Small intestine (tissue), 7 donors: ENCODE measurements around the gene AATK. TPM values are rescaled to one million over a fixed set of nuclear protein-coding genes. Genes with fewer than 3 reads are reported as not detected.
A peak's percentile ranks its signal among the peaks of the same experiment; 100 is the strongest.

Source experiments
- DNase-seq, 2 donors: peaks; one replicate each; pipeline versions ENCODE4 v3.0.0 to v3.0.0-alpha.2; 2013
- FAIRE-seq: peaks from 2 replicates; lab custom pipeline; 2012; peaks lifted over from hg19 to GRCh38; lab: Jason Lieb, UNC
- H3K27ac ChIP-seq, 3 donors: one replicate each; pipeline ENCODE4 v1.5.1; 2013; ENCODE audit warnings: low read length in 2 of 3, mild to moderate bottlenecking in 2 of 3, control low read depth in 1 of 3, inconsistent platforms in 1 of 3, low read depth in 1 of 3, moderate library complexity in 1 of 3
- H3K27me3 ChIP-seq, 3 donors: one replicate each; pipeline ENCODE4 v1.6.1; 2013; ENCODE audit warnings: low read length in 3 of 3, inconsistent platforms in 1 of 3; ENCODE audit not compliant: control insufficient read depth in 3 of 3, insufficient read depth in 3 of 3
- H3K36me3 ChIP-seq, 3 donors: one replicate each; pipeline ENCODE4 v1.6.1; 2013; ENCODE audit warnings: low read length in 3 of 3, inconsistent platforms in 1 of 3, low read depth in 1 of 3, mild to moderate bottlenecking in 1 of 3, moderate library complexity in 1 of 3; ENCODE audit not compliant: control insufficient read depth in 3 of 3, insufficient read depth in 2 of 3
- H3K4me1 ChIP-seq, 3 donors: one replicate each; pipeline ENCODE4 v1.6.1; 2013; ENCODE audit warnings: low read length in 2 of 3, inconsistent platforms in 1 of 3, low read depth in 1 of 3, mild to moderate bottlenecking in 1 of 3, moderate library complexity in 1 of 3; ENCODE audit not compliant: control insufficient read depth in 3 of 3, insufficient read depth in 2 of 3
- H3K4me3 ChIP-seq, 3 donors: one replicate each; pipeline ENCODE4 v1.5.1; 2013; ENCODE audit warnings: low read length in 3 of 3, control low read depth in 1 of 3, inconsistent platforms in 1 of 3, low read depth in 1 of 3, mild to moderate bottlenecking in 1 of 3, moderate library complexity in 1 of 3
- H3K9me3 ChIP-seq, 2 donors: one replicate each; pipeline ENCODE4 v1.6.1; 2013; ENCODE audit warnings: low read depth in 1 of 2, low read length in 1 of 2; ENCODE audit not compliant: control insufficient read depth in 2 of 2, insufficient read depth in 1 of 2
- WGBS, 3 donors: extraction: QIAGEN DNeasy Blood & Tissue Kit; methylation state at CpG; one replicate each; pipeline ENCODE4 v1.1.7; 2013; 5-methylcytosine and 5-hydroxymethylcytosine counted together
- polyA plus RNA-seq, 4 donors: library from polyadenylated mRNA; stranded (reverse) in 3 of 4; unstranded in 1 of 4; fragments of 200-250 nt in 3 of 4; fragments of 120-200 nt in 1 of 4; gene quantifications; one replicate each; pipeline versions ENCODE4 v1.2.1 to v1.2.3, GENCODE V29; 2013
- donor health status: healthy with polysubstance abuse.
- donor health status: control.
- donor health status: control.
- donor health status: Bipolar disorder and iron deficiency.
- donor health status: healthy.

AATK gene
- polyA plus RNA-seq, 4 donors = 33.1 to 118 (median 95.7) TPM

DNA sequence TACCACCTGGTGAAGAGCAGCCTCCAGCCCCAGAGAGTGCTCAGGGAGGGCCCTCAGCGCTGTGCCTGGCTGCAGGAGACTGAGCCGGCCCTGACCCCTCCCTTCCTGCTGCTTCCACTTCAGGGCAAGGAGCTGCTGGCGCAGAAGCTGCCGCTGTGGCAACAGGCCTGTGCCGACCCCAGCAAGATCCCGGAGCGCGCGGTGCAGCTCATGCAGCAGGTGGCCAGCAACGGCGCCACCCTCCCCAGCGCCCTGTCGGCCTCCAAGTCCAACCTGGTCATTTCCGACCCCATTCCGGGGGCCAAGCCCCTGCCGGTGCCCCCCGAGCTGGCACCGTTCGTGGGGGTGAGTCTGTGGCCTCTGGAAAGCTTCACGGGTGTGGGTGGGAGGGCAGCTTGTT is 62.6 kb downstream of the AATK start:
- H3K36me3 ChIP-seq = peaks cover 0 to 57% (median 0%) of the 10 kb centered on the region in 3 donors
- WGBS, 3 donors = 89 to 93% (median 91%) methylated on average over 16 to 20 of the region's 20 CpGs
- peaks cover 0 to 9% (median 0%) of the 10 kb centered on the region in 3 donors for H3K4me1 ChIP-seq
- no peaks in the 10 kb centered on the region for H3K9me3 ChIP-seq
- FAIRE-seq = no peak
- no peak overlapping the region for H3K27ac ChIP-seq
- H3K27me3 ChIP-seq = no peaks in the 10 kb centered on the region
- DNase-seq = no peak
- H3K4me3 ChIP-seq = no peak overlapping the region

GRCh38 chr17:81102869-81103268 is 63.2 kb downstream of the AATK start:
- 92 to 96% (median 93%) methylated on average over 13 to 17 of the region's 17 CpGs for WGBS, 3 donors
- H3K4me3 ChIP-seq = no peak overlapping the region
- FAIRE-seq = no peak
- no peaks in the 10 kb centered on the region for H3K27me3 ChIP-seq
- H3K9me3 ChIP-seq = no peaks in the 10 kb centered on the region
- peaks cover 0 to 4% (median 0%) of the 10 kb centered on the region in 3 donors for H3K4me1 ChIP-seq
- no peak for DNase-seq
- H3K27ac ChIP-seq = no peak overlapping the region
- H3K36me3 ChIP-seq = peaks cover 0 to 57% (median 0%) of the 10 kb centered on the region in 3 donors

- Histone ChIP-seq H3K27ac (no peak overlapping the region), H3K27me3 (no peaks in the 10 kb centered on the region), H3K4me3 (no peak overlapping the region), H3K36me3 (peaks cover 0 to 53% (median 0%) of the 10 kb centered on the region in 3 donors), H3K4me1 (peaks cover 0 to 6% (median 0%) of the 10 kb centered on the region in 3 donors), H3K9me3 (no peaks in the 10 kb centered on the region)
- WGBS, 3 donors = 79 to 87% (median 82%) methylated on average over 12 of the region's 12 CpGs
- DNase-seq (no peak), FAIRE-seq (no peak)
Measured at GRCh38 chr17:81102352-81102751, 63.7 kb downstream of the AATK start.

- 36 to 42% (median 38%) methylated on average over 33 of the region's 33 CpGs for WGBS, 3 donors
- DNase-seq = peak; percentile 79 to 84
- no peaks in the 10 kb centered on the region for H3K27me3 ChIP-seq
- H3K9me3 ChIP-seq = no peaks in the 10 kb centered on the region
- H3K27ac ChIP-seq = no peak overlapping the region
- H3K4me3 ChIP-seq = no peak overlapping the region
- no peak for FAIRE-seq
- peaks cover 0 to 11% (median 0%) of the 10 kb centered on the region in 3 donors for H3K4me1 ChIP-seq
- peaks cover 0 to 47% (median 0%) of the 10 kb centered on the region in 3 donors for H3K36me3 ChIP-seq
Measured at GRCh38 chr17:81101614-81102306, 64.3 kb downstream of the AATK start.

DNA sequence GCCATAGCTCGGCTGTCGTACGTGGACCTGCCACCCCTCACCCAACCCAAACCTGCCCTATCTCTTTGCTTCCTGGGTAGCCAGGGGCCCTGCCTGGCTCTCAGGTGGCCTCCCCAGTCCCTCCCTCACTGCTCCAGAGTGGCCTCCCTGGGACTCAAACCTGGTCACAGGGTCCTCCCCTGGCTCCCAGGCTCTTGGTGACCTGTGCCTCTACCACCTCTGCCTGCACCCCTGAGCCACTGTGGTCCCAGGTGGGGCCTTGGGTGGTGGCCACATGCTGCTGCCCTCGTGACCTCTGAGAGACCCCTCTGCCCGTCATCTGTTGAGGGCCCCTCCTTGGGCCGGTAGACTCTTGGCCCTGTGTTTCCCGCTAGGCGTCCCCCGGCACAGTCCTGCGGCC is 65.4 kb downstream of the AATK start:
- Histone ChIP-seq H3K4me1 (peaks cover 0 to 11% (median 2%) of the 10 kb centered on the region in 3 donors), H3K36me3 (peaks cover 0 to 38% (median 0%) of the 10 kb centered on the region in 3 donors), H3K4me3 (no peak overlapping the region), H3K9me3 (no peaks in the 10 kb centered on the region), H3K27me3 (no peaks in the 10 kb centered on the region), H3K27ac (no peak overlapping the region)
- FAIRE-seq = no peak
- DNase-seq = no peak
- 93 to 95% (median 94%) methylated on average over 7 to 10 of the region's 10 CpGs for WGBS, 3 donors

DNA sequence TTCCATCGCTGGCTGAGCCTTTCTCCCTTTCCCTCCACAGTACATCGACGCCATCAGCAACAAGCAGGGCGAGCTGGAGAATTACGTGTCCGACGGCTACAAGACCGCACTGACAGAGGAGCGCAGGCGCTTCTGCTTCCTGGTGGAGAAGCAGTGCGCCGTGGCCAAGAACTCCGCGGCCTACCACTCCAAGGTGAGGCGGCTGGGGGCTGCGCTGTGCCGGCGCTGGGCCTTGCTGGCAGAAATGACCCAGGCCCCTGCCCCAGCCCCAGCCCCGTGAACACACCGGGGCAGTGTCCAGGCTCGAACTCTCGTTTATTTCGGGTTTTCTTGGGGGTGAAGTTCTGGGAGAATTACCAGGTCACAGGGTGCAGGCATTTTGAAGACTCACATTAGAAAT is 66.1 kb downstream of the AATK start:
- Histone ChIP-seq H3K36me3 (peaks cover 0 to 32% (median 0%) of the 10 kb centered on the region in 3 donors), H3K4me3 (no peak overlapping the region), H3K4me1 (peaks cover 0 to 17% (median 6%) of the 10 kb centered on the region in 3 donors), H3K9me3 (no peaks in the 10 kb centered on the region), H3K27me3 (no peaks in the 10 kb centered on the region), H3K27ac (no peak overlapping the region)
- DNase-seq (no peak), FAIRE-seq (no peak)
- WGBS, 3 donors = 95 to 96% (median 96%) methylated on average over 23 of the region's 23 CpGs

- DNase-seq (no peak), FAIRE-seq (no peak)
- Histone ChIP-seq H3K4me3 (no peak overlapping the region), H3K9me3 (no peaks in the 10 kb centered on the region), H3K27me3 (peaks cover 0 to 2% (median 0%) of the 10 kb centered on the region in 3 donors), H3K27ac (no peak overlapping the region), H3K36me3 (peaks cover 0 to 20% (median 0%) of the 10 kb centered on the region in 3 donors), H3K4me1 (peaks cover 0 to 24% (median 6%) of the 10 kb centered on the region in 3 donors)
- 70 to 72% (median 72%) methylated on average over 13 of the region's 13 CpGs for WGBS, 3 donors
Measured at GRCh38 chr17:81097943-81098308, 68.1 kb downstream of the AATK start.

GRCh38 chr17:81097134-81097942 is 68.7 kb downstream of the AATK start:
- FAIRE-seq = no peak
- peak; percentile 31 to 82 for DNase-seq
- Histone ChIP-seq H3K9me3 (no peaks in the 10 kb centered on the region), H3K27ac (peak overlapping the region in 1 of 3 donors; percentile 57), H3K27me3 (peaks cover 0 to 2% (median 0%) of the 10 kb centered on the region in 3 donors), H3K36me3 (peaks cover 0 to 17% (median 0%) of the 10 kb centered on the region in 3 donors), H3K4me1 (peaks cover 0 to 24% (median 6%) of the 10 kb centered on the region in 3 donors), H3K4me3 (no peak overlapping the region)
- 18 to 39% (median 32%) methylated on average over 24 to 31 of the region's 31 CpGs for WGBS, 3 donors
